ENCODE data around the gene FIZ1.

DNA sequence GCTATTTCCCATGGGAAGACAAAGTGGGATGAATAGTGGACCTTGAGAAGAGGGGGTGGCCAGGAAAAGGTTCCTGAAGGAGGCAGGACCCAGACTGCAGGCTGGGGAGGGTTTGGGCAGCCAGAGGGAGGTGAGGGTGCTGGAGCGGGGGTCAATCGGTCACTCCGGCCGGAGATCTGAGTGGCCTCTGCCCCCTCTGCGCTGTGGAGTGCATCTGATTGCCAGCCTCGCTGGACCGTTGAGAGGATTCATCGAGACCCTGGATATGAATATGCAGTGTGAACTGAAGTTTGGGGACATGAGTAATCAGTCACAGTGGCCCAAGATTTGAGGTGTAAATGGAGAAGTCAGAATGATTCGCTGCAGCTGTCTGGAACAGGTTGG lies 36.0 kb upstream of the FIZ1 start:
- TF ChIP-seq, protein P1, sequence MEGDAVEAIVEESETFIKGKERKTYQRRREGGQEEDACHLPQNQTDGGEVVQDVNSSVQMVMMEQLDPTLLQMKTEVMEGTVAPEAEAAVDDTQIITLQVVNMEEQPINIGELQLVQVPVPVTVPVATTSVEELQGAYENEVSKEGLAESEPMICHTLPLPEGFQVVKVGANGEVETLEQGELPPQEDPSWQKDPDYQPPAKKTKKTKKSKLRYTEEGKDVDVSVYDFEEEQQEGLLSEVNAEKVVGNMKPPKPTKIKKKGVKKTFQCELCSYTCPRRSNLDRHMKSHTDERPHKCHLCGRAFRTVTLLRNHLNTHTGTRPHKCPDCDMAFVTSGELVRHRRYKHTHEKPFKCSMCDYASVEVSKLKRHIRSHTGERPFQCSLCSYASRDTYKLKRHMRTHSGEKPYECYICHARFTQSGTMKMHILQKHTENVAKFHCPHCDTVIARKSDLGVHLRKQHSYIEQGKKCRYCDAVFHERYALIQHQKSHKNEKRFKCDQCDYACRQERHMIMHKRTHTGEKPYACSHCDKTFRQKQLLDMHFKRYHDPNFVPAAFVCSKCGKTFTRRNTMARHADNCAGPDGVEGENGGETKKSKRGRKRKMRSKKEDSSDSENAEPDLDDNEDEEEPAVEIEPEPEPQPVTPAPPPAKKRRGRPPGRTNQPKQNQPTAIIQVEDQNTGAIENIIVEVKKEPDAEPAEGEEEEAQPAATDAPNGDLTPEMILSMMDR (IDR thresholded peaks at IDR 0.05) = no peak
- TF ChIP-seq POLR2A (IDR thresholded peaks at IDR 0.05) = no peak
